ENCODE results near the gene SDC3.

SDC3 gene

GRCh38 chr1:30896905-30897304 lies 11.7 kb downstream of the SDC3 start:
- TF ChIP-seq CTCF (IDR thresholded peaks at IDR 0.05; ENCODE audit: low read depth, low read length): no peak
- DNase-seq: no peak
- Histone ChIP-seq H3K9me3 (no peaks in the 10 kb centered on the region), H3K4me3 (ENCODE audit: low read depth, low read length) (no peak overlapping the region), H3K4me1 (no peaks in the 10 kb centered on the region), H3K27me3 (no peaks in the 10 kb centered on the region), H3K36me3 (no peaks in the 10 kb centered on the region)

- no peak for DNase-seq
- H3K9me3 ChIP-seq: no peaks in the 10 kb centered on the region
- H3K27me3 ChIP-seq: no peaks in the 10 kb centered on the region
- no peak overlapping the region for H3K4me3 ChIP-seq (ENCODE audit: low read depth, low read length)
- no peaks in the 10 kb centered on the region for H3K36me3 ChIP-seq
- H3K4me1 ChIP-seq: no peaks in the 10 kb centered on the region
- TF ChIP-seq CTCF (IDR thresholded peaks at IDR 0.05; ENCODE audit: low read depth, low read length): no peak
Measured at GRCh38 chr1:30895944-30896660, 12.5 kb downstream of the SDC3 start.

- H3K4me1 ChIP-seq: no peaks in the 10 kb centered on the region
- no peak for DNase-seq
- H3K27me3 ChIP-seq: no peaks in the 10 kb centered on the region
- no peaks in the 10 kb centered on the region for H3K36me3 ChIP-seq
- no peak for TF ChIP-seq CTCF (IDR thresholded peaks at IDR 0.05; ENCODE audit: low read depth, low read length)
- H3K9me3 ChIP-seq: no peaks in the 10 kb centered on the region
- H3K4me3 ChIP-seq (ENCODE audit: low read depth, low read length): no peak overlapping the region
Measured at GRCh38 chr1:30895382-30895943, 13.1 kb downstream of the SDC3 start.

GRCh38 chr1:30894508-30894973 lies 14.0 kb downstream of the SDC3 start:
- H3K27me3 ChIP-seq: no peaks in the 10 kb centered on the region
- DNase-seq: no peak
- H3K9me3 ChIP-seq: no peaks in the 10 kb centered on the region
- no peak overlapping the region for H3K4me3 ChIP-seq (ENCODE audit: low read depth, low read length)
- H3K36me3 ChIP-seq: no peaks in the 10 kb centered on the region
- TF ChIP-seq CTCF (IDR thresholded peaks at IDR 0.05; ENCODE audit: low read depth, low read length): no peak
- H3K4me1 ChIP-seq: no peaks in the 10 kb centered on the region

- H3K9me3 ChIP-seq: no peaks in the 10 kb centered on the region
Measured at GRCh38 chr1:30893776-30894507, 14.6 kb downstream of the SDC3 start.

More at GRCh38 chr1:30893776-30894507, 14.6 kb downstream of the SDC3 start:
- no peak for DNase-seq
- Histone ChIP-seq H3K36me3 (no peaks in the 10 kb centered on the region), H3K4me3 (ENCODE audit: low read depth, low read length) (no peak overlapping the region), H3K27me3 (no peaks in the 10 kb centered on the region), H3K4me1 (no peaks in the 10 kb centered on the region)
- no peak for TF ChIP-seq CTCF (IDR thresholded peaks at IDR 0.05; ENCODE audit: low read depth, low read length)
